OCI-LY1 (cell line): ENCODE results near the gene HBE1.

ENCODE experiments used
- EZH2 ChIP-seq: fragments of 200-600 bp; sonication (generic), shearing (Covaris generic); IDR thresholded peaks from 2 replicates; pipeline ENCODE4 v1.8.0; 2017; ENCODE audit warnings: borderline replicate concordance, mixed run types, mild to moderate bottlenecking, antibody characterized with exemption, low read length, moderate library complexity, mixed read lengths
- TF ChIP-seq, protein P1 (sequence below): fragments of 200-600 bp; sonication (generic), shearing (Covaris generic); IDR thresholded peaks from 2 replicates; pipeline ENCODE4 v1.5.1; 2017; ENCODE audit warnings: mild to moderate bottlenecking, antibody characterized with exemption, low read length, moderate library complexity, mixed read lengths

DNA sequence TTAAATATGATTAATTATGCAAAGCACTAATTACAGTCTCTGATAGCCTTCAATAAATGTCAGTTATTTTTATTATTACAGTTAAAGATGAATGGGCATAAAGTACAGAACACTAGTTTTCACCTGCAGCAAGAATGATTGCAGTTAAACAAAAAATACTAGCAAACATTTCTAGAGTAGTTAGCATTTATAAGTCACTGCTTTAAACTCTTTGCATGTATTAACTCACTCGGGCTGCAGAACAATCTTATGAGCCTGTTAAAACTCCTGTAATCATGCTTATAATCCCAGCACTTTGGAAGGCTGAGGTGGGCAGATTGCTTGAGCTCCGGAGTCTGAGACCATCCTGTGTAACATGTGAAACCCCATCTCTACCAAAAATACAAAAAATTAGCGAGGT is 17.2 kb upstream of the HBE1 start:
- TF ChIP-seq, protein P1, sequence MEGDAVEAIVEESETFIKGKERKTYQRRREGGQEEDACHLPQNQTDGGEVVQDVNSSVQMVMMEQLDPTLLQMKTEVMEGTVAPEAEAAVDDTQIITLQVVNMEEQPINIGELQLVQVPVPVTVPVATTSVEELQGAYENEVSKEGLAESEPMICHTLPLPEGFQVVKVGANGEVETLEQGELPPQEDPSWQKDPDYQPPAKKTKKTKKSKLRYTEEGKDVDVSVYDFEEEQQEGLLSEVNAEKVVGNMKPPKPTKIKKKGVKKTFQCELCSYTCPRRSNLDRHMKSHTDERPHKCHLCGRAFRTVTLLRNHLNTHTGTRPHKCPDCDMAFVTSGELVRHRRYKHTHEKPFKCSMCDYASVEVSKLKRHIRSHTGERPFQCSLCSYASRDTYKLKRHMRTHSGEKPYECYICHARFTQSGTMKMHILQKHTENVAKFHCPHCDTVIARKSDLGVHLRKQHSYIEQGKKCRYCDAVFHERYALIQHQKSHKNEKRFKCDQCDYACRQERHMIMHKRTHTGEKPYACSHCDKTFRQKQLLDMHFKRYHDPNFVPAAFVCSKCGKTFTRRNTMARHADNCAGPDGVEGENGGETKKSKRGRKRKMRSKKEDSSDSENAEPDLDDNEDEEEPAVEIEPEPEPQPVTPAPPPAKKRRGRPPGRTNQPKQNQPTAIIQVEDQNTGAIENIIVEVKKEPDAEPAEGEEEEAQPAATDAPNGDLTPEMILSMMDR: no peak
- TF ChIP-seq EZH2: no peak
